Embryonic facial prominence (tissue), 1 donor: ENCODE measurements around the gene ITPKB.
"Not testable (repeated sequence)": the region's sequence is repeated elsewhere in the genome, so short reads cannot be mapped to it uniquely, and the experiment has no call there.

Source experiments
- DNase-seq: peaks from one replicate; pipeline ENCODE4 v3.0.0-alpha.2; 2016; ENCODE audit errors: extremely low spot score

ITPKB gene

GRCh38 chr1:226651041-226651731 is 87.9 kb downstream of the ITPKB start:
- no peak for DNase-seq

GRCh38 chr1:226650236-226650841 is 88.7 kb downstream of the ITPKB start:
- DNase-seq, result no peak

GRCh38 chr1:226649780-226650179 is 89.3 kb downstream of the ITPKB start:
- no peak for DNase-seq

GRCh38 chr1:226649244-226649643 is 89.8 kb downstream of the ITPKB start:
- no peak for DNase-seq

GRCh38 chr1:226648421-226648820 is 90.7 kb downstream of the ITPKB start:
- no peak for DNase-seq

GRCh38 chr1:226647719-226648118 is 91.4 kb downstream of the ITPKB start:
- DNase-seq, result no peak

GRCh38 chr1:226646870-226647449 is 92.1 kb downstream of the ITPKB start:
- DNase-seq, result no peak

GRCh38 chr1:226646026-226646869 is 92.8 kb downstream of the ITPKB start:
- DNase-seq, result no peak

GRCh38 chr1:226645279-226645976 is 93.7 kb downstream of the ITPKB start:
- no peak for DNase-seq

- DNase-seq, result no peak
Measured at GRCh38 chr1:226644541-226645176, 94.4 kb downstream of the ITPKB start.

GRCh38 chr1:226643611-226644540 is 95.2 kb downstream of the ITPKB start:
- DNase-seq, result no peak

- no peak for DNase-seq
Measured at GRCh38 chr1:226643177-226643576, 95.9 kb downstream of the ITPKB start.

GRCh38 chr1:226642421-226642820 is 96.7 kb downstream of the ITPKB start:
- no peak for DNase-seq

- DNase-seq, result no peak
Measured at GRCh38 chr1:226641671-226642231, 97.3 kb downstream of the ITPKB start.

- no peak for DNase-seq
Measured at GRCh38 chr1:226640321-226641136, 98.6 kb downstream of the ITPKB start.

- DNase-seq, result no peak
Measured at GRCh38 chr1:226639631-226640061, 99.4 kb downstream of the ITPKB start.

GRCh38 chr1:226639206-226639605 is 99.9 kb downstream of the ITPKB start:
- DNase-seq, result not testable (repeated sequence)

GRCh38 chr1:226638608-226639007 is 100.5 kb downstream of the ITPKB start:
- no peak for DNase-seq
